Thyroid gland (tissue), 4 donors: Measurements from ENCODE around the gene PTPN4.

Experiments
- CTCF ChIP-seq, 6 experiments: fragments of 200-600 bp in 3 of 6; fragments of 450-650 bp in 3 of 6; sonication (generic) in 3 of 6; IDR thresholded peaks; one replicate each; pipeline ENCODE4 v1.5.1; 2016 to 2019; ENCODE audit warnings: antibody characterized with exemption in 6 of 6, mild to moderate bottlenecking in 2 of 6, inconsistent platforms in 1 of 6, moderate library complexity in 1 of 6
- POLR2A ChIP-seq, 2 donors: fragments of 450-650 bp; IDR thresholded peaks; one replicate each; pipeline ENCODE4 v1.6.1; 2017; ENCODE audit warnings: antibody characterized with exemption in 2 of 2, mild to moderate bottlenecking in 2 of 2, moderate library complexity in 1 of 2

DNA sequence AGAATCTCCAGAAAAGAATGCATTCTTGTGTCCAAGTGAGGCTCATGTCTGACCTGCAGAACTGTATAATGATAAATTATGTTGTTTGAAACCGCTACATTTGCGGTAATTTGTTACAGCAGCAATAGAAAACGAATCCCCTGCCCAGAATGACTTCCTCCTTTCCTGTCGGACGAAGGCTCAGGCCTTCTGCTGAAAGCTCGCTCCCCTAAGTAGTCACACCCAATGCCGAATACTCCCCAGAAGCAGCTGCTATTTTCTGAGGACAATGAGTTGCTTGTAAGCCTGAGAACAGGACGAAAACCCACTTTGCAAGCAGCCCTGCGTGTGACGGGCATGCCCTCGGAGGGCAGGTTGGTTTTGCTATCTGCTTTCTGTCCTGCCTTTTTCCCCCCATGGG lies 27.7 kb upstream of the PTPN4 start:
- TF ChIP-seq POLR2A (IDR thresholded peaks at IDR 0.05) (no peak), CTCF (IDR thresholded peaks at IDR 0.05) (no peak)
